T-helper 2 cell (primary cell): Measurements from ENCODE around the gene PGA3.
A peak's percentile ranks its signal among the peaks of the same experiment; 100 is the strongest.
"Not testable (repeated sequence)": the region's sequence is repeated elsewhere in the genome, so short reads cannot be mapped to it uniquely, and the experiment has no call there.

Experiments
- DNase-seq, 5 experiments: peaks; one replicate each; pipeline versions ENCODE4 v3.0.0 to v3.0.0-alpha.2; 2012 to 2022

The PGA3 gene

DNA sequence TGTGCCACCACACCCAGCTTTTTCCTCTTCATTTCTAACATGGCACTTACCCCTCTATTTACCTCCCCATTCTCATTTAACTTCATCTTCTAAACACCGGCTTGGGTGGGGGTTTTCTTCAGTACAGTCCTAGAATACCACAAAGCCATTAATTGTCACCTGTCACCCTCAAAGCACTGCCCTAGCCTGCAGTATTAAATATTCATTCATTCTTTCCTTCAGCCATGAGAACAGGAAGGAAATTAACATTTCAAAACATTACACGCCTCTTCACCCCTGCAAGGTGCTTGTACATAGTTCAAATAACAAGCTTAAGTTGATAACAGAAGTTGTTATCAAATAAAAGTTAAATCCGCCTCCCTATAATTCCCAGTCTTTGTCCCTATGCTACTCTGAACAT, 31.4 kb upstream of the PGA3 start:
- DNase-seq, result no peak

DNA sequence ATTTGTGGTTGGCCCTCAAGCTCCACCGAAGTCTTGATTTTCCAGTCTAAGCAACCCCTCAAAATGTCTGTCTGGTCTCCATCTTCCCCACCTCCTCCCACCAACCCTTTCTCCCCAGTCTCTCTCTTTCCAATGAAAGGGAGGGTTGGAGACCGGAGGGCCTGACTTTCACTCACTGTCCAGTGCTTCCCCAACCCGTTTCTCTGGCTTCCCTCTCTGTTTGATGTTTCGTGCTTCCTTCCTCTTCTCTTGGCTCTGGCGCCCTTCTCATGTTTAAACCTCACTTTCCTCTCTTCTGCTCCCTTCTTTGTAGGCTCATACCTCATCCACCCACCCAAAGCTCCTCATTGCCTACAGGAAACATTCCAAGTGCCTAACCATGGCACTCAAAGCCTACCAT, 31.0 kb upstream of the PGA3 start:
- no peak for DNase-seq

- no peak for DNase-seq
Measured at GRCh38 chr11:61172888-61173287, 30.4 kb upstream of the PGA3 start.

- DNase-seq, result no peak
Measured at GRCh38 chr11:61173456-61173855, 29.9 kb upstream of the PGA3 start.

DNA sequence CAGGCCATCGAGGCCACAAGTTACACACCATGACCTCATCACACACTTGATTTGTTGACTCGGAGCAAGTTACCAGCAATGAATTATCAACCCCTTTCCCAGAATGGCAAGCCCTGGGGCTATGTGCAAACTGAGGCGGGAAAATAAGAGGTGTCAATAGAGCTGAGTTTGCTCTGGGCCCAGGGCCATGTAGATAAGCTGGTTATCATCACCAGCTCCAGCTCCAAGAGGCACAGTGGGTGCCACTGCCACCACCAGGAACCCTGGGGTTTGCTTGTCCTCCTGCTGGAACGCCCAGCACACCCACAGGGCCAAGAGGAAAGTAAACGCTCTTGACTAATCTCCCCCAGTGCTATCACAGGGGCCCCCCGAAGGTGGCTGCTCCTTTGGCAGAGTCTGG, 29.0 kb upstream of the PGA3 start:
- DNase-seq, result no peak

DNA sequence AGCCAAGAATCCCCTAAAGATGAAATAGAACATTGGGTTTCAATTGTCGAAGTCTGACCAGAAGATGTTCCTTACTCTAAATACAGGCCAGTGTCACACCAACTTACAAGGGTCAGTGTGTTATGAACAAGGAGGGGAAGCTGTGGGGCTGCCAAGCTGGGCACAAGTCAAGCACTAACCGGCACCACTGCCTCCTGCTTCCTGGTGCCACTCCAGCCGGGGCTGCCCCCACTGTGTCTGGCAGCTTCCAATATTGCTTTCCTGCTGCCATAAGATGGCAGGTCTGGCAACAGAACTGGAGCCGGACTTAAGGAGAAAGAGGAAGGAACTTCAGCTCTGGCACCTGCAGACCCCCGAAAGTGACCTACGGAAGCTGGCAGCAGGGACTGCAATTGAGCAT, 28.4 kb upstream of the PGA3 start:
- DNase-seq, result no peak

GRCh38 chr11:61176446-61176845, 26.9 kb upstream of the PGA3 start:
- DNase-seq, result no peak

DNA sequence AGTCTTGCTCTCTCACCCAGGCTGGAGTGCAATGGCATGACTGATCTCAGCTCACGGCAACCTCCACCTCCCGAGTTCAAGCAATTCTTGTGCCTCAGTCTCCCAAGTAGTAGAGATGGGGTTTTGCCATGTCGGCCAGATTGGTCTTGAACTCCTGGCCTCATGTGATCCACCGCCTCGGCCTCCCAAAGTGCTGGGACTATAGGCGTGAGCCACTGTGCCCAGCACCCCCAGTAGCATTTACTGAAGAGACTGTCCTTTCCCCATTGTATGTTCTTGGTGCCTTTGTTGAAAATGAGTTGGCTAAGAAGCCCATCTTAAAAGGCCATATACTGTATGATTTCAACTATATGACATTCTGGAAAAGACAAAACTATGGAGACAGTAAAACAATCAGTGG, 23.1 kb upstream of the PGA3 start:
- not testable (repeated sequence) for DNase-seq

DNA sequence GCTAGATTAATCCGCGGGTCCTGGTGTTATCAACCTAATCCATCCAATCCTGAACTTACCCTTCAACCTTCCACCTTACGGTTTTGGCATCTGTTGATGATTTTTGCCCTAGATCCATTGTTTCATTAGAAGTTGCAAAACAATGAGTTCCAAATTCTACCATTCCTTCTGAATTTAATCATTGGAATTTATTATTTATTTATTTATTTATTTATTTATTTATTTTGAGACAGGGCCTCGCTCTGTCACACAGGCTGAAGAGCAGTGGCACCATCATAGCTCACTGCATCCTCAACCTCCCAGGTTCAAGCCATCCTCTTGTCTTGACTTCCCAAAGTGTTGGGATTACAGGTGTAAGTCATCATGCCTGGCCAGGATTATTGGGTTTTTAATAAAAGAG, 21.8 kb upstream of the PGA3 start:
- no peak for DNase-seq

- no peak for DNase-seq
Measured at GRCh38 chr11:61183645-61184044, 19.7 kb upstream of the PGA3 start.

- no peak for DNase-seq
Measured at GRCh38 chr11:61186504-61186903, 16.8 kb upstream of the PGA3 start.

GRCh38 chr11:61187505-61188130, 15.7 kb upstream of the PGA3 start:
- peak; percentile 43 to 75 (median 66) for DNase-seq

GRCh38 chr11:61189933-61190332, 13.4 kb upstream of the PGA3 start:
- DNase-seq, result no peak

- no peak for DNase-seq
Measured at GRCh38 chr11:61193596-61193995, 9.7 kb upstream of the PGA3 start.

DNA sequence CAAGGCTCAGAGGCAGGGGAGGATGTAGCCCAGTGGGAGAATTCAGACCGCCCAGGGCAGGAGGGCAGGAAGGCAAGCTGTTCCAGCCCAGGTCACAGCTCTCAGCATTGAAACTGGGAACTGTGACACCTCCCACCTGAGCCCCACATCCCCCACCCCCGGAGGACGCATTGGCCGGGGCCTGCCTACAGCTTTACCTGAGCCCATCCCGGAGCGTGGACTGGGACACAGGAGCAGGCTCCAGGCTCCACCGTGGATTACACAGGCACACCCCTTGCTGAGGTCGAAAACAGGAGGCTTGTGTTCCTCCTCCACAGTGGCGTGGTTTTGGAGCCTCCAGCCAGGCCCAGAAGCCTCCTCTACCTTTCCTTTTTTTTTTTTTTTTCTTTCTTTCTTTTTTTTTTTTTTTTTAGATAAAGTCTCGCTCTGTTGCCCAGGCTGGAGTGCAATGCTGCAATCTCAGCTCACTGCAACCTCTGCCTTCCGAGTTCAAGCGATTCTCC, 9.1 kb upstream of the PGA3 start:
- no peak for DNase-seq

DNA sequence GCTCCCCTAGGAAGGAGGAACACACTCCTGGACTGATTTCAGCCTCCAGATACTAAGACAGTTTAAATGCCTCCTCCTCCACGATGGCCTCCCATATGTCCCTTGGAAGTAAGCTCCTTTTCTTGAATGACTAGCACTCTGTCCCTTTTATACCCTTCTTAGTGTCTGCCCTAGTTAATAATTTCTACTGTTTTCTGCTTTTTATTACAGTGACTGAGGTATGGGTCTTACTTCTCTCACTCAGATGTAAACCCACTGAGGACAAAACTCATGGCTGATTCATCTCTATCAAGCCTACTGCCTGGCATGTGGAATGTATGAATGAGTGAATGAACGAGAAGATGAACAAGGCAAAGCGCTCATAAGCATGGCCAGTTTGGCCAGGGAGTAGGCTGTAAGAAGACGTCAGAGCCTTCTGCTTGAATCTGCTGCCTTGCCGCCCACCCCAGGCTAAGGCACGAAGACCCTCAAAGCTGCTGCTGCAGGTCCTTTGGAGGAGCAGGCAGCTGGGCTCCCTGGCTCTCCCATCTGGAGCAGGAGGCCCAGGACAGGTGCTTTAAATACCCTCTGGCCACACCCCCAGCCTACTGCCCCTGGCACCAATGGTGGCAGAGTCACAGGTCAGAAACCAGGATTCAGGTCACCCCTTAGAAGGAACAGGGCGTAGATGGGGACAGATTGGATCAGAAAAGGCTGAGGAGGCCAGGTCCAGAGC, 8.2 kb upstream of the PGA3 start:
- no peak for DNase-seq

- no peak for DNase-seq
Measured at GRCh38 chr11:61195719-61196118, 7.6 kb upstream of the PGA3 start.

DNA sequence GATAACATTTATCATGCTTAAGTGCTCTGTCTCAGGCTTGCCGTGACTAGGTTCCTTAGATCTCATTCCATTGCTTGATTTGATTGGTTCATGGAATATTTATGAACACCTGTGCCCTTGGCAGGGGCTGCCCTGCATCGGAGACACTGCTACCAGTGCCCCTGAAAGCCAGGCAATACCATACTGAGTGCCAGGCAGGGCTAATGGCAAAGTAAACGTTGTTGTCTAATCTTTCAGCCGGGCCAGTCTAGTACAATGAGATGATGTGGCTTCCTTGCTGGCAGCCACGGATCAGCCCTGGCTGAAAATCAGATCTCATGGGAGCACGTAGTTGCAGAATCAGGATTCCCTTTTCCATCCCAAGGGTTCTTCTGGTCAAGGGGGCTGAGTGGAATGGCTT, 5.0 kb upstream of the PGA3 start:
- DNase-seq, result no peak

- DNase-seq, result no peak
Measured at GRCh38 chr11:61198948-61199523, 4.3 kb upstream of the PGA3 start.

DNA sequence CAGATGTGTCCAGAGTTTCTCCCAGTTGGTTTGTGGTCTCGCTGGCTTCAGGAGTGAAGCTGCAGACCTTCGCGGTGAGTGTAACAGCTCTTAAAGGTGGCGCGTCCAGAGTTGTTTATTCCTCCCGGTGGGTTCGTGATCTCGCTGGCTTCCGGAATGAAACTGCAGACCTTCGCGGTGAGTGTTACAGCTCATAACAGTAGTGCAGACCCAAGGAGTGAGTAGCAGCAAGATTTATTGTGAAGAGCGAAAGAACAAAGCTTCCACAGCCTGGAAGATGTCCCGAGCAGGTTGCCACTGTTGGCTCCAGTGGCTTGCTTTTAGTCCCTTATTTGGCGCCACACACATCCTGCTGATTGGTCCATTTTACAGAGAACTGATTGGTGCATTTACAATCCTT, 1.8 kb upstream of the PGA3 start:
- DNase-seq, result peak in 1 of 5 experiments; percentile 74

DNA sequence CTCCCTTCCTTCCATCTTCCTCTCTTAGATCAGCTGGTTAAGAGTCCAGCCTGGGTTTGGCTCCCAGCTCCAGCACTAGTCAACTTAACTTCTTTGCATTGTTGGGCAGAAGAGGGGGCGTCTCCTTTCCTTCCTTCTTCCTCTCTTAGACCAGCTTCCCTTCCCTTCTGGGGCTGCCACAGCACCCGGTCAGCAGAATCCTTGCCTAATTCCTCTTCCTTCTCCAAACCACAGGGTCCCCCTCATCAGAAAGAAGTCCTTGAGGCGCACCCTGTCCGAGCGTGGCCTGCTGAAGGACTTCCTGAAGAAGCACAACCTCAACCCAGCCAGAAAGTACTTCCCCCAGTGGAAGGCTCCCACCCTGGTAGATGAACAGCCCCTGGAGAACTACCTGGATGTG, 558 bp downstream of the PGA3 start:
- not testable (repeated sequence) for DNase-seq

GRCh38 chr11:61204502-61205059, 1.3 kb downstream of the PGA3 start:
- DNase-seq, result not testable (repeated sequence)

DNA sequence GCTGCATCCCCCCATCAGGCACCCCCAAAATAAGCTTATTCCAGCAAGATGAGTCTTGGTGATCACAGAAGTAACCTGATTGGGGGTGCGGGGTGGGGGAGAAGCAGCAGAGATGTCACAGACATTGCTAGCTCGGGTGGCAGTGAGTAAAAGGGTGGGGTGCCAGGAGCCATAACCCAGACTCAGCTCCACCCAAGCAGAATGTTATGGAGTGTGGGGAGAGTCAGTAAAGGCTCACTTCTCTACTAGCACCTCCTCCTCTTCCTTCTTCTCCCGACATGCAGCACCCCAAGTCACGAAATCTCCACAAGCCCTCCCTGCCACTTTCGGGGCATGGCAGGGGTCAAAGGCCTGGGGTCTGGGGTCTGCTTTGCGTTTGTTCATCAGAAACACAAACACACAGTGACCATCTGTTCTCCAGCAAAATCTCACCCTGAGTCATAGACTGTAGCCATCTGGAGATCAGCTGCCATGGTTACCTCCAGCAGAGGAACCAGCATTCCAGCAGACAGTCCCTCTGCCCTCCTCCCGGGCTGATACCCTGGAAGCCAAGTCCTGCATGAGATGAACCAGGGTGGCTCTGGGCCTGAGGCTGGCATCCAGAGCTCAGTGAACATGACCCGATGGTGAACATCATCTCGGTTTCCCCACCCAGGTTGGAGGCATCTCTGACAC, 4.5 kb downstream of the PGA3 start:
- DNase-seq, result not testable (repeated sequence)
